Measurements from ENCODE around the gene BLOC1S1. TPM values are rescaled to one million over a fixed set of nuclear protein-coding genes. Genes with fewer than 3 reads are reported as not detected.

The BLOC1S1 gene
- total RNA-seq, 2 experiments from 2014 or later = 139 to 152 TPM

DNA sequence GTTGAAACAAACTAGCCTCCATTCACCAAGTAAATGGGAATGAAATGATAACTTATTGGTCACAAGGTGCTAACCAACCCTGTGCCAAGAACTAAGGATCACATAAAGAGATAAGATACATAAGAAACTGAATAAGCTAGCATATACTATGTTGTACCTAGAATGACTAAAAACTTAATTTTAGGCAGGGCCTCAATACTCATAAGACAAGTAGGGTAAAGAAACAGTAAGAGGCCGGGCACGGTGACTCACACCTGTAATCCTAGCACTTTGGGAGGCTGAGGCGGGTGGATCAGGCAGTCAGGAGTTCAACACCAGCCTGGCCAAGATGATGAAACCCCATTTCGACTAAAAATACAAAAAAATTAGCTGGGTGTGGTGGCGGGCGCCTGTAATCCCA lies 44.8 kb downstream of the BLOC1S1 start:
- H2AFZ ChIP-seq (ENCODE audit: low read length) = no peak overlapping the region
- no peaks in the 10 kb centered on the region for H3K79me2 ChIP-seq (ENCODE audit: insufficient read depth, low read depth, low read length)
- no peak for DNase-seq (ENCODE audit: low spot score)
- peaks cover 90% of the 10 kb centered on the region for H3K36me3 ChIP-seq (ENCODE audit: insufficient read depth, low read length)
- H3K9me2 ChIP-seq (ENCODE audit: insufficient read depth, low read length) = no peaks in the 10 kb centered on the region
- no peaks in the 10 kb centered on the region for H3K4me1 ChIP-seq (ENCODE audit: insufficient read depth, low read length, poor library complexity, severe bottlenecking)
- no peak overlapping the region for H3K4me2 ChIP-seq (ENCODE audit: low read length)
- no peaks in the 10 kb centered on the region for H3K9me3 ChIP-seq (ENCODE audit: low read length)
- H3K27ac ChIP-seq (ENCODE audit: low read depth, low read length, poor library complexity, severe bottlenecking) = no peak overlapping the region
- H4K20me1 ChIP-seq (ENCODE audit: insufficient read depth, low read length) = no peaks in the 10 kb centered on the region
- H3K4me3 ChIP-seq (ENCODE audit: low read depth, low read length, poor library complexity, severe bottlenecking) = no peak overlapping the region
- ChIA-PET CTCF (ENCODE audit: unreplicated experiment) (no interaction called here), POLR2A (no interaction called here)
- intact Hi-C loops (cut with micrococcal nuclease; ENCODE audit: unreplicated experiment) = no loop called here
- TF ChIP-seq EZH2phosphoT487 (IDR thresholded peaks at IDR 0.05; ENCODE audit: borderline replicate concordance, low read depth, low read length) = no peak
- TF ChIP-seq, protein P1, sequence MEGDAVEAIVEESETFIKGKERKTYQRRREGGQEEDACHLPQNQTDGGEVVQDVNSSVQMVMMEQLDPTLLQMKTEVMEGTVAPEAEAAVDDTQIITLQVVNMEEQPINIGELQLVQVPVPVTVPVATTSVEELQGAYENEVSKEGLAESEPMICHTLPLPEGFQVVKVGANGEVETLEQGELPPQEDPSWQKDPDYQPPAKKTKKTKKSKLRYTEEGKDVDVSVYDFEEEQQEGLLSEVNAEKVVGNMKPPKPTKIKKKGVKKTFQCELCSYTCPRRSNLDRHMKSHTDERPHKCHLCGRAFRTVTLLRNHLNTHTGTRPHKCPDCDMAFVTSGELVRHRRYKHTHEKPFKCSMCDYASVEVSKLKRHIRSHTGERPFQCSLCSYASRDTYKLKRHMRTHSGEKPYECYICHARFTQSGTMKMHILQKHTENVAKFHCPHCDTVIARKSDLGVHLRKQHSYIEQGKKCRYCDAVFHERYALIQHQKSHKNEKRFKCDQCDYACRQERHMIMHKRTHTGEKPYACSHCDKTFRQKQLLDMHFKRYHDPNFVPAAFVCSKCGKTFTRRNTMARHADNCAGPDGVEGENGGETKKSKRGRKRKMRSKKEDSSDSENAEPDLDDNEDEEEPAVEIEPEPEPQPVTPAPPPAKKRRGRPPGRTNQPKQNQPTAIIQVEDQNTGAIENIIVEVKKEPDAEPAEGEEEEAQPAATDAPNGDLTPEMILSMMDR (conservative IDR thresholded peaks at IDR 0.05; ENCODE audit: low read length) = no peak
- BruUV-seq (replicated peaks) = no TSS peak

DNA sequence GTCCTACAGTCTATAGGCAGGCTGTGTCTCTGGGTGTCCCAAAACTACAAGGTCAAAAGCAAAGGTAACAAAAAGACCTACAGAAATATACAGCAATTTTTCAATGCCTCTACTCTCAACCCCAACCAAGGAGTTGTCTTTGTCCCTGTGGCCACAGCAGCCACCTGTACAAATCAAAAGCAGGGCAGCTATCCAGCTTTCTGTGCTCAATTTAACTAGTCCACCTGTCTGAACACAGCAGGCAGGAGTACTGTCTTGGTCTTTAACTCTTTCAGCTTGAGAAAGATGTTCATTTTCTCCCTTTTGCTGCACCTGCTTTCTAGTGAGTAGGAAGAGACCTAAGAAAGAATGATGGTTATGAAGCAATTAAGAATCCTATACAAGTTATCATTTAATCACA lies 46.8 kb downstream of the BLOC1S1 start:
- Histone ChIP-seq H4K20me1 (ENCODE audit: insufficient read depth, low read length) (no peaks in the 10 kb centered on the region), H3K9me2 (ENCODE audit: insufficient read depth, low read length) (no peaks in the 10 kb centered on the region), H3K27ac (ENCODE audit: low read depth, low read length, poor library complexity, severe bottlenecking) (no peak overlapping the region), H3K4me2 (ENCODE audit: low read length) (no peak overlapping the region), H3K4me1 (ENCODE audit: insufficient read depth, low read length, poor library complexity, severe bottlenecking) (no peaks in the 10 kb centered on the region), H3K79me2 (ENCODE audit: insufficient read depth, low read depth, low read length) (no peaks in the 10 kb centered on the region), H3K9me3 (ENCODE audit: low read length) (no peaks in the 10 kb centered on the region), H3K4me3 (ENCODE audit: low read depth, low read length, poor library complexity, severe bottlenecking) (no peak overlapping the region), H3K36me3 (ENCODE audit: insufficient read depth, low read length) (peaks cover 87% of the 10 kb centered on the region), H2AFZ (ENCODE audit: low read length) (no peak overlapping the region)
- TF ChIP-seq, protein P1 (conservative IDR thresholded peaks at IDR 0.05; ENCODE audit: low read length) = no peak
- TF ChIP-seq EZH2phosphoT487 (IDR thresholded peaks at IDR 0.05; ENCODE audit: borderline replicate concordance, low read depth, low read length) = no peak
- no TSS peak for BruUV-seq (replicated peaks)
- DNase-seq (ENCODE audit: low spot score) = no peak
- ChIA-PET CTCF (ENCODE audit: unreplicated experiment) (no interaction called here), POLR2A (interaction anchor here (0.9 kb wide), 1 partner anchor 27 kb away, joined by 3 read pairs; no protein-coding TSS in a partner anchor)
- intact Hi-C loops (cut with micrococcal nuclease; ENCODE audit: unreplicated experiment) = no loop called here

DNA sequence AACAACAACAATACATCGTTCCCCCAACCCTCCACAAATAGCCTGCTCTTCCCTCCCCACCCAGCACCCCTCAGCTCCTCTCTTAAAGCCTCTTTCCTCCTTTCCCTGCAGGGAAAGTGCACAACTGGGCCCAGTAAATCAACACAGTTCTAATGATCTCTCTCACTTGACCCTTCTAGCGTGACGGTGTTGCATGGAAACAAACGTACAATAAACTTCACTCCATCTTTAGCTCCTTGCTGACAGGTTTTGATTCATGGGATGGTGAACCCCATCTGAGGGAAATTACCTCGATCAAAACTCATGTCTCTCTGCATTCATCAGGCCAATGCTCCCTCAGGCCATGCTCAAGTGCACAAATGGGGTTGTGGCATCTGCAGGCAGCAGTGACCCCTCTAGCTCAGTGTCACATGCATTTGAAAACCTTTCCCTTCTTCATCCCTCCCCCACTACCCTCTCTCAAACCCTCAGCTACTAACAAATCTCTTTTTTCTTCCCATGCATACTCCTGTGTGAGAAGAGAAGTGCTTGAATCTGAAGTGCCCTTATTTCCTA lies 50.0 kb downstream of the BLOC1S1 start:
- H2AFZ ChIP-seq (ENCODE audit: low read length) = no peak overlapping the region
- H3K79me2 ChIP-seq (ENCODE audit: insufficient read depth, low read depth, low read length) = no peaks in the 10 kb centered on the region
- H3K27ac ChIP-seq (ENCODE audit: low read depth, low read length, poor library complexity, severe bottlenecking) = no peak overlapping the region
- H3K9me3 ChIP-seq (ENCODE audit: low read length) = no peaks in the 10 kb centered on the region
- intact Hi-C loops (cut with micrococcal nuclease; ENCODE audit: unreplicated experiment) = no loop called here
- TF ChIP-seq, protein P1 (conservative IDR thresholded peaks at IDR 0.05; ENCODE audit: low read length) = no peak
- TF ChIP-seq EZH2phosphoT487 (IDR thresholded peaks at IDR 0.05; ENCODE audit: borderline replicate concordance, low read depth, low read length) = no peak
- H3K4me3 ChIP-seq (ENCODE audit: low read depth, low read length, poor library complexity, severe bottlenecking) = no peak overlapping the region
- no peaks in the 10 kb centered on the region for H3K9me2 ChIP-seq (ENCODE audit: insufficient read depth, low read length)
- H3K36me3 ChIP-seq (ENCODE audit: insufficient read depth, low read length) = peaks cover 79% of the 10 kb centered on the region
- no peak overlapping the region for H3K4me2 ChIP-seq (ENCODE audit: low read length)
- no peaks in the 10 kb centered on the region for H3K4me1 ChIP-seq (ENCODE audit: insufficient read depth, low read length, poor library complexity, severe bottlenecking)
- DNase-seq (ENCODE audit: low spot score) = no peak
- no TSS peak for BruUV-seq (replicated peaks)
- POLR2A ChIA-PET = interaction anchor here (0.6 to 1.5 kb wide), 4 partner anchors 14 to 903 kb away, joined by 3 to 5 read pairs (median 4); no protein-coding TSS in a partner anchor
- CTCF ChIA-PET (ENCODE audit: unreplicated experiment) = no interaction called here
- H4K20me1 ChIP-seq (ENCODE audit: insufficient read depth, low read length) = no peaks in the 10 kb centered on the region

All from OCI-LY7 (cell line).